ENCODE measurements around the gene APOO. TPM values are rescaled to one million over a fixed set of nuclear protein-coding genes. Genes with fewer than 3 reads are reported as not detected.

Gene APOO
- total RNA-seq (2014; rRNA removed; shearing (Covaris generic)) = 28.0 and 39.4 TPM in 2 replicates

DNA sequence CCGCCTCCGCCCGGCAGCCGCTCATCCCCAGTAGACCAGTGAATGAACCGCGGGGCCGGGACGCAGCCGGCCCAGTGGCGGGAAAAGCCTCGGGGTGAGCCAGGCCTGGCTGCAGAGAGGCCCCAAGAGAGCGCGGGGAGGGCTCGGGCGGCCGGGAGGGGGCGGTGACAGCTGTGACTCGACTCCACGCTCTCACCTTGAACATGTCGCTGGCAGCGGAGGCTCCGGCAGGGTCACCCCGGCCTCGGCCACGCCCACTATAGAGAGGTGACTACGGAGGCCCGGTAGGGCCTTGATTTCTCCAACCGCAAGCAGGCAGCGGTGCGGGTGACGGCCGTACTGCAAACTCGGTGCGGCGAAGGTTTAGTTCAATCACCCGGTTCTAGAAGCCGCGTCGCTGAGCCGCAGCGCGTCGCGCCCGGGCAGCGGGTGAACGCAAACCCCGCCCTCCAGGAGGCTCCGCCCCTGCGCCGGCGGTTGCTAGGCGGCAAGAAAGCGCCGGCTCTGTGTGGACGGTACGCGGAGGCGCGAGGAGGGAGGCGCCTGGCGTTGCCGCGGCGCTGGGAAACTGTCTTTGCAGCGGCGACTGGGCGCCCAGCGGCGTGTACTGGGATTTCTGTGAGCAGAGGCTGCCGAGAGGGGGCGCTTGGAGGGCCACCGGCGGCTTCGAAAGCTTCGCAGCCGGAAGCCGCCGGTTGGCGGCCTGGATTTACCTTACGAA, at the start of gene APOO, which contains the start of gene CXorf58:
APOO (minus strand) TSS at position 441 of the 721 bp plus-strand sequence; CDS start at position 205, 236 bp downstream.
CXorf58 (plus strand) TSS at position 509 of the 721 bp plus-strand sequence. CDS start 2,297 bp downstream, outside the sequence.
- Histone ChIP-seq H3K36me3 (no peaks in the 10 kb centered on the region), H3K9me3 (replicated peaks) (no peaks in the 10 kb centered on the region), H3K27ac (peak within 1 kb of the TSS; percentile 53), H3K4me1 (replicated peaks) (0 out of 2 replicates have a peak, but pooled peaks cover 4% of the 10 kb centered on the region), H3K27me3 (replicated peaks) (no peaks in the 10 kb centered on the region), H3K4me3 (peak within 1 kb of the TSS; percentile 52)
- peak; percentile 90 to 92 for DNase-seq (ENCODE audit: low read depth in 1 of 2, low spot score in 2 of 2)

DNA sequence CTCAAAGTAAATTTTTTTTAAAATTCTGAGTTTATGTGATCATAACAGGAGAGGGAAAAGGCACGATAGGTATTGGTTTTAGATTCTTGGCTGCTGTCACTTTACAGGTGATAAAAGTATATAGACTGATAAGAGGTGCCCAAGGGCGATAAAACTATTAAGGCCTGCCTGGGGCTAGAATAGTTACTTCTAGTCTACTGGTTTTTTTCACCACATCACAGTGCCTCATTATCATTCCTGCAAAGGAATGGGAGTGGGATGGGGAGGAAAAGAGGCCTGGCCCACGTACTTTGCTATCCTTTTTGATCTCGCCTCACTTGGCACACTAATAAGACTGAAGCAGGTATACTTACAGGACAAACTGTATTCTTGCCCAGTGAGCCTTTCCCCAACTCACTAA, 46.7 kb upstream of the APOO start:
- no peak for DNase-seq (ENCODE audit: low read depth in 1 of 2, low spot score in 2 of 2)
- Histone ChIP-seq H3K9me3 (replicated peaks) (no peaks in the 10 kb centered on the region), H3K4me1 (replicated peaks) (no peaks in the 10 kb centered on the region), H3K36me3 (no peaks in the 10 kb centered on the region), H3K4me3 (no peak overlapping the region), H3K27me3 (replicated peaks) (no peaks in the 10 kb centered on the region), H3K27ac (no peak overlapping the region)

DNA sequence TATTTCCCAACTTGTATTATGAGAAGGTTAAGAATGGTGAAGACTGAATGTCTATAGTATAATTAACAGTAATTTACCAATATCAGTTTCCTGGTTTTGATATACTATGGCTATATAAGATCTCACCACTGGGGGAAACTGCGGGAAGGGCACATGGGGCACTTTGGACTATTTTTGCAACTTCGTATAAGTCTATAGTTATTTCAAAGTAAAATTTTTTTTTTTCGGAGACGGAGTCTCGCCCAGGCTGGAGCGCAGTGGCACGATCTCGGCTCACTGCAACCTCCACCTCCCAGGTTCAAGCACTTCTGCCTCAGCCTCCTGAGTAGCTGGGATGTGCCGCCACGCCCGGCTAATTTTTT, 46.2 kb upstream of the APOO start:
- no peak for DNase-seq (ENCODE audit: low read depth in 1 of 2, low spot score in 2 of 2)
- Histone ChIP-seq H3K27ac (no peak overlapping the region), H3K9me3 (replicated peaks) (no peaks in the 10 kb centered on the region), H3K27me3 (replicated peaks) (no peaks in the 10 kb centered on the region), H3K4me3 (no peak overlapping the region), H3K36me3 (no peaks in the 10 kb centered on the region), H3K4me1 (replicated peaks) (no peaks in the 10 kb centered on the region)

GRCh38 chrX:23952984-23953907, 45.5 kb upstream of the APOO start:
- DNase-seq (ENCODE audit: low read depth in 1 of 2, low spot score in 2 of 2) = no peak
- Histone ChIP-seq H3K27ac (no peak overlapping the region), H3K4me3 (no peak overlapping the region), H3K36me3 (no peaks in the 10 kb centered on the region), H3K4me1 (replicated peaks) (no peaks in the 10 kb centered on the region), H3K9me3 (replicated peaks) (no peaks in the 10 kb centered on the region), H3K27me3 (replicated peaks) (no peaks in the 10 kb centered on the region)

- no peaks in the 10 kb centered on the region for H3K4me1 ChIP-seq (replicated peaks)
- H3K36me3 ChIP-seq = no peaks in the 10 kb centered on the region
- no peak overlapping the region for H3K27ac ChIP-seq
- no peaks in the 10 kb centered on the region for H3K27me3 ChIP-seq (replicated peaks)
- H3K9me3 ChIP-seq (replicated peaks) = no peaks in the 10 kb centered on the region
- H3K4me3 ChIP-seq = no peak overlapping the region
- DNase-seq (ENCODE audit: low read depth in 1 of 2, low spot score in 2 of 2) = no peak
Measured at GRCh38 chrX:23952391-23952790, 44.7 kb upstream of the APOO start.

DNA sequence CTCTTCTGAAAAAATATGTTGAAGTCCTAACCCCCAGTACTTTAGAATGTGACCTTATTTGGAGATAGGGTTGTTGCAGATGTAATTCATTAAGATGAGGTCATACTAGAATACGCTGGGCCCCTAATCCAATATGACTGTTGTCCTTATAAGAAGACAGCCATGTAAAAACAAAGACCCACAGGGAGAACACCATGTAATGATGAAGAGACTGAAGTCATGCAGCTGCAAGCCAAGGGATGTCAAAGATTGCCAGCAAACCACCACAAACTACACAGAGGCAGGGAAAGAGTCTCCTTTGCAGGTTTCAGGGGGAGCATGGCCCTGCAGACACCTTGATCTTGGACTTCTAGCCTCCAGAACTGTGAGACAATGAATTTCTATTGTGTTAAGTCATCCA, 37.5 kb upstream of the APOO start:
- Histone ChIP-seq H3K4me1 (replicated peaks) (no peaks in the 10 kb centered on the region), H3K36me3 (no peaks in the 10 kb centered on the region), H3K27ac (no peak overlapping the region), H3K9me3 (replicated peaks) (no peaks in the 10 kb centered on the region), H3K27me3 (replicated peaks) (no peaks in the 10 kb centered on the region), H3K4me3 (no peak overlapping the region)
- DNase-seq (ENCODE audit: low read depth in 1 of 2, low spot score in 2 of 2) = no peak

DNA sequence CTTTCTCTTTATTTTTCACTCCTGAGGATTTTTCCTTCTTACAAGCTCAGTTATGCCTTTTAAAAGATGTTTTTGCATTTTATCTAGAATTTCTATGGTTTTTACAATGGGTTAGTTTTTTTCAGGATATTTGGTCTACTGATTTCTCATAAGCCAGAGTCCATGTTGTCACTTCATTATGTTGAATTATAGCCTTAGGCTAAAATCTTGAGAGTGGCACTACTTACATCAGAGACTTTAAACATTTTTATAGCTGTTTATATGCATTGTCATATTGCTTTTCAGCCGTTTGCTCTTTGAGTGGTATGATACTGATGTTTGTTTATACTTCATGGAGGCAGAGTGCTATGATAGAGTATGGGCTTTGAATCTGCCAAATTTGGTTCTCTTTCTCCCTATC, 36.5 kb upstream of the APOO start:
- Histone ChIP-seq H3K4me3 (no peak overlapping the region), H3K27me3 (replicated peaks) (no peaks in the 10 kb centered on the region), H3K9me3 (replicated peaks) (no peaks in the 10 kb centered on the region), H3K27ac (no peak overlapping the region), H3K36me3 (no peaks in the 10 kb centered on the region), H3K4me1 (replicated peaks) (no peaks in the 10 kb centered on the region)
- no peak for DNase-seq (ENCODE audit: low read depth in 1 of 2, low spot score in 2 of 2)

DNA sequence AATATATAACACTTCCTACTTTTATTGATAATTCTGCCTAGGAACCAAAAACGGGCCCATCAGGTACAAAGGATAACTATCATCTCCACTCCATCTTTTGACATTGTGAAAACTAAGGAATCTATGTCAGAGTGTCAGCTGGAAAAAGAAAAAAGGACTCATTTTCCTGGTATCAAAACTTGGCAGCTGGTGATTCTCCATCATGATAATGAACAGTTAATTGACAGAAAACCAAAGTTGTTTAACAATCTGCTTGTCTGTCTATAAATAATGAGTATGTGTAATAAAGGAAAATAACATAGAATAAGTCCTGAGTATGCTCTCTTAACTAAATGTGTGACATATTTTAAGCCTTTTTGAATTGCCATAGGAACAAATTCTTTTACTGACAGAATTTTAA, 31.5 kb upstream of the APOO start:
- Histone ChIP-seq H3K36me3 (no peaks in the 10 kb centered on the region), H3K27me3 (replicated peaks) (no peaks in the 10 kb centered on the region), H3K27ac (no peak overlapping the region), H3K9me3 (replicated peaks) (no peaks in the 10 kb centered on the region), H3K4me3 (no peak overlapping the region), H3K4me1 (replicated peaks) (no peaks in the 10 kb centered on the region)
- no peak for DNase-seq (ENCODE audit: low read depth in 1 of 2, low spot score in 2 of 2)

GRCh38 chrX:23938690-23939089, 31.0 kb upstream of the APOO start:
- H3K27me3 ChIP-seq (replicated peaks) = no peaks in the 10 kb centered on the region
- H3K4me3 ChIP-seq = no peak overlapping the region
- DNase-seq (ENCODE audit: low read depth in 1 of 2, low spot score in 2 of 2) = no peak
- no peaks in the 10 kb centered on the region for H3K4me1 ChIP-seq (replicated peaks)
- H3K9me3 ChIP-seq (replicated peaks) = no peaks in the 10 kb centered on the region
- H3K36me3 ChIP-seq = no peaks in the 10 kb centered on the region
- no peak overlapping the region for H3K27ac ChIP-seq

DNA sequence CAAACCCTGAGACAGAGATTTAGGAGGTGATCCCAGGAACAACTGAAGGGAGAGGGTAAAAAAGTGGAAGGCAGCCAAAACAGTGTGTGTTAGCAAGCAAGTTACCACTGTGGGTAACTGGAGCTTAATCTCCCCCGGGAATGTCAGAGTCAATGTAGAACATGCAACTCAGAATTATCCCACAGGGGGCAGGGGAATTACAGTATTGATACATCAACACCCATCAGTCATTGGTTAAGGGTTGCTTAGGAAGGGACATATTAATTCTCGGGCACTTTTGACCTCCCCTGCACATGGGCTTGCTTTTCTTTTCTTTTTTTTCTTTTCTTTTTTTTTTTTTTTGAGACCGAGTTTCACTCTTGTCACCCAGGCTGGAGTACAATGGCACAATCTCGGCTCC, 29.4 kb upstream of the APOO start:
- Histone ChIP-seq H3K4me3 (no peak overlapping the region), H3K36me3 (no peaks in the 10 kb centered on the region), H3K27me3 (replicated peaks) (no peaks in the 10 kb centered on the region), H3K9me3 (replicated peaks) (no peaks in the 10 kb centered on the region), H3K4me1 (replicated peaks) (no peaks in the 10 kb centered on the region), H3K27ac (no peak overlapping the region)
- no peak for DNase-seq (ENCODE audit: low read depth in 1 of 2, low spot score in 2 of 2)

DNA sequence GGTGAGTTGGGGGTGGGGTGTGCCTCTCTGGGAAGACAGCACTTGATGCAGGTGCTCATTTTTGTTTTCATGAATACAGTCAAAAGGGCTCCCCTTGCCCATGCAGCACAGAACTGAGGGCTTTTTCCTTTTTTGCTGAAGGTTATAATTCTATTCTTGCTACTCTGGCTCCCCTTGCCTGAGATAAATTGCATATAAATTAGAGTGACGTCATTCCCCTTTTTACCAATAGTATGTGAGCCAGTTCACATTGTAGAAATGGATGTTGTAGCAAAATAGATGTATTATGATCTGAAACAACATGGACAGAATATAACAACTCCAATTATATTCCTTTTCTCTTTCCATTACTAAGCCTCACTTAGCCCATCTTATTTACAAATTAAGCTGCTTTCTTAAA, 28.4 kb upstream of the APOO start:
- Histone ChIP-seq H3K36me3 (no peaks in the 10 kb centered on the region), H3K27ac (no peak overlapping the region)

GRCh38 chrX:23935106-23935505, 27.4 kb upstream of the APOO start:
- Histone ChIP-seq H3K36me3 (no peaks in the 10 kb centered on the region), H3K27ac (no peak overlapping the region), H3K4me3 (no peak overlapping the region), H3K4me1 (replicated peaks) (no peaks in the 10 kb centered on the region), H3K9me3 (replicated peaks) (no peaks in the 10 kb centered on the region), H3K27me3 (replicated peaks) (no peaks in the 10 kb centered on the region)
- DNase-seq (ENCODE audit: low read depth in 1 of 2, low spot score in 2 of 2) = no peak

More for the DNA sequence above, 28.4 kb upstream of the APOO start:
- DNase-seq (ENCODE audit: low read depth in 1 of 2, low spot score in 2 of 2) = no peak
- H3K9me3 ChIP-seq (replicated peaks) = no peaks in the 10 kb centered on the region
- H3K27me3 ChIP-seq (replicated peaks) = no peaks in the 10 kb centered on the region
- no peaks in the 10 kb centered on the region for H3K4me1 ChIP-seq (replicated peaks)
- no peak overlapping the region for H3K4me3 ChIP-seq

DNA sequence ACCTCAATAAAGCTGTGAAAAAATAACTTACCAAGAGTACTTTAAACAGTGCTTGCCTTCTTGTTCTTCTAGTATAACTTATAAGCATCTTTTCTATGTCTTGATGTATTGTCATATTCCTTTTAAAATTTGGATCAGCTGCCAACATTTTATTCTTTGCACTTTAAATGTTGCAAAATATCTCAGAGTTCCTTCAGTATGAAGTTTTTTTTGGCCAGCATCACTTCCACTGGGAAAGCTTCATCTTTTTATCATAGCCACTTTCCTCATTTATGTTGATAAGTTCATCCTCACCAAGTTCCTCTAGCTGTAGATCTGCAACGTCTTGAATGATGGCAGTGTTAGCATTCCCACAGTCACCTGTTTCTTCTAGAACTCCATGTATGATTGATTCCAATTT, 24.3 kb upstream of the APOO start:
- Histone ChIP-seq H3K36me3 (no peaks in the 10 kb centered on the region), H3K9me3 (replicated peaks) (no peaks in the 10 kb centered on the region), H3K4me1 (replicated peaks) (no peaks in the 10 kb centered on the region), H3K27me3 (replicated peaks) (no peaks in the 10 kb centered on the region), H3K27ac (no peak overlapping the region), H3K4me3 (no peak overlapping the region)
- DNase-seq (ENCODE audit: low read depth in 1 of 2, low spot score in 2 of 2) = no peak

Data from SJSA1 (cell line).